ENCODE measurements around the gene SEC24B.

DNA sequence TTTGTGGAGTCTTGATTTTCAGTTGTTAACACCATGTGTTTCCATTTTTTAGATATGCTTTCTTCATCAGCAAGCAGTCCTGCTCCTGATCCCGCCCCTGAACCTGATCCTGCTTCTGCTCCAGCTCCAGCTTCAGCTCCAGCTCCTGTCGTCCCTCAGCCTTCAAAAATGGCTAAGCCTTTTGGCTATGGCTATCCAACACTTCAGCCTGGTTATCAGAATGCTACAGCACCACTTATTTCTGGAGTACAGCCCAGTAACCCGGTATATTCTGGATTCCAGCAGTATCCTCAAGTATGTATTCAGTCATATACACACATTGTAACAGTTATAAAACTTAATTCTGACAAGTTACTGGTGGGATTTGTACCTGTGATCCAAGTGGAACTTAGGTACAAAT, 60.9 kb downstream of the SEC24B start:
- TF ChIP-seq GATA3 (IDR thresholded peaks at IDR 0.05; ENCODE audit: low read depth, low read length) (no peak), GATA2 (IDR thresholded peaks at IDR 0.05; ENCODE audit: low read depth, low read length) (no peak)
